ENCODE data around the gene APCDD1L.

GRCh38 chr20:58522666-58523065 lies 7.5 kb upstream of the APCDD1L start:
- TF ChIP-seq, protein P1, sequence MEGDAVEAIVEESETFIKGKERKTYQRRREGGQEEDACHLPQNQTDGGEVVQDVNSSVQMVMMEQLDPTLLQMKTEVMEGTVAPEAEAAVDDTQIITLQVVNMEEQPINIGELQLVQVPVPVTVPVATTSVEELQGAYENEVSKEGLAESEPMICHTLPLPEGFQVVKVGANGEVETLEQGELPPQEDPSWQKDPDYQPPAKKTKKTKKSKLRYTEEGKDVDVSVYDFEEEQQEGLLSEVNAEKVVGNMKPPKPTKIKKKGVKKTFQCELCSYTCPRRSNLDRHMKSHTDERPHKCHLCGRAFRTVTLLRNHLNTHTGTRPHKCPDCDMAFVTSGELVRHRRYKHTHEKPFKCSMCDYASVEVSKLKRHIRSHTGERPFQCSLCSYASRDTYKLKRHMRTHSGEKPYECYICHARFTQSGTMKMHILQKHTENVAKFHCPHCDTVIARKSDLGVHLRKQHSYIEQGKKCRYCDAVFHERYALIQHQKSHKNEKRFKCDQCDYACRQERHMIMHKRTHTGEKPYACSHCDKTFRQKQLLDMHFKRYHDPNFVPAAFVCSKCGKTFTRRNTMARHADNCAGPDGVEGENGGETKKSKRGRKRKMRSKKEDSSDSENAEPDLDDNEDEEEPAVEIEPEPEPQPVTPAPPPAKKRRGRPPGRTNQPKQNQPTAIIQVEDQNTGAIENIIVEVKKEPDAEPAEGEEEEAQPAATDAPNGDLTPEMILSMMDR (IDR thresholded peaks at IDR 0.05; ENCODE audit: low read length): no peak
- TF ChIP-seq EZH2 (IDR thresholded peaks at IDR 0.05; ENCODE audit: borderline replicate concordance, low read length): no peak
